Esophagus muscularis mucosa (tissue), 4 donors: ENCODE measurements around the gene RAPH1. TPM values are rescaled to one million over a fixed set of nuclear protein-coding genes. Genes with fewer than 3 reads are reported as not detected.

Source experiments
- DNase-seq: peaks from one replicate; pipeline ENCODE4 v3.0.0-alpha.2; 2017; ENCODE audit errors: extremely low spot score
- H3K27ac ChIP-seq, 4 donors: fragments of 200-600 bp; sonication (generic); replicated peaks in 1 of 4; 1 replicate in 3 of 4; 2 replicates in 1 of 4; pipeline ENCODE4 v1.5.1; 2016 to 2019; ENCODE audit warnings: mild to moderate bottlenecking in 1 of 4
- H3K27me3 ChIP-seq, 4 donors: fragments of 200-600 bp; sonication (generic); one replicate each; pipeline versions ENCODE4 v1.5.1 to v1.6.0; 2016 to 2019
- H3K36me3 ChIP-seq, 4 donors: fragments of 200-600 bp; sonication (generic); one replicate each; pipeline ENCODE4 v1.5.1; 2016 to 2019
- H3K4me1 ChIP-seq, 4 donors: fragments of 200-600 bp; sonication (generic); one replicate each; pipeline ENCODE4 v1.5.1; 2016 to 2019
- H3K4me3 ChIP-seq, 4 donors: fragments of 200-600 bp; sonication (generic); 1 replicate in 2 of 4; 2 replicates in 2 of 4; pipeline ENCODE4 v1.5.1; 2016 to 2019; ENCODE audit warnings: mild to moderate bottlenecking in 4 of 4, moderate library complexity in 1 of 4
- H3K9me3 ChIP-seq, 4 donors: fragments of 200-600 bp; sonication (generic); 1 replicate in 3 of 4; 2 replicates in 1 of 4; pipeline ENCODE4 v1.5.1; 2016 to 2019
- CTCF ChIP-seq, 3 experiments: fragments of 200-600 bp in 2 of 3; fragments of 450-650 bp in 1 of 3; sonication (generic) in 2 of 3; IDR thresholded peaks; one replicate each; pipeline ENCODE4 v1.5.1; 2017 to 2019; ENCODE audit warnings: antibody characterized with exemption in 3 of 3, mild to moderate bottlenecking in 2 of 3, moderate library complexity in 1 of 3
- EP300 ChIP-seq: sonication (generic); formaldehyde crosslinking; IDR thresholded peaks from one replicate; pipeline ENCODE4 v1.6.1; 2017; ENCODE audit warnings: antibody characterized with exemption
- POLR2A ChIP-seq: fragments of 450-650 bp; IDR thresholded peaks from one replicate; pipeline ENCODE4 v1.6.1; 2017; ENCODE audit warnings: antibody characterized with exemption, moderate library complexity, mild to moderate bottlenecking, low read depth
- POLR2AphosphoS5 ChIP-seq, 2 donors: sonication (generic); formaldehyde crosslinking; IDR thresholded peaks; one replicate each; pipeline ENCODE4 v1.6.1; 2017; ENCODE audit warnings: antibody characterized with exemption in 2 of 2
- WGBS: methylation state at CpG from one replicate; pipeline ENCODE4 v1.1.5; 2018; 5-methylcytosine and 5-hydroxymethylcytosine counted together
- intact Hi-C: fragments of 100-400 bp; cut with DNase I; formaldehyde crosslinking; loops from one replicate; pipeline ENCODE4 v1.15.1; 2023
- total RNA-seq, 4 donors: library from RNA; depleted of rRNA; stranded (reverse); fragments of >200 nt; gene quantifications; one replicate each; pipeline versions ENCODE4 v1.1.0 to v1.2.1, GENCODE V29; 2016

Gene RAPH1
- total RNA-seq, 4 donors from 2014 or later: 15.4 to 20.4 (median 18.2) TPM

- no peak for TF ChIP-seq POLR2A
These were observed 72.8 kb downstream of the RAPH1 start for GRCh38 chr2:203462308-203462707.

GRCh38 chr2:203461746-203462145, 73.4 kb downstream of the RAPH1 start:
- Histone ChIP-seq H3K36me3 (peaks cover 5 to 34% (median 22%) of the 10 kb centered on the region in 4 donors), H3K4me3 (no peak overlapping the region)
- intact Hi-C loops: no loop called here

More at GRCh38 chr2:203462308-203462707, 72.8 kb downstream of the RAPH1 start:
- no peak for DNase-seq
- Histone ChIP-seq H3K27me3 (no peaks in the 10 kb centered on the region), H3K4me1 (peaks cover 0 to 5% (median 0%) of the 10 kb centered on the region in 4 donors), H3K27ac (no peak overlapping the region), H3K36me3 (peaks cover 1 to 28% (median 17%) of the 10 kb centered on the region in 4 donors), H3K4me3 (no peak overlapping the region), H3K9me3 (no peaks in the 10 kb centered on the region)
- intact Hi-C loops: no loop called here
- 98% methylated on average over 1 of the region's 1 CpG for WGBS

GRCh38 chr2:203455209-203455608, 79.9 kb downstream of the RAPH1 start:
- H3K4me3 ChIP-seq: no peak overlapping the region
- intact Hi-C loops: loop anchor here (10.0 kb wide), 1 partner anchor 210 kb away; no protein-coding TSS in a partner anchor
- 79% methylated on average over 3 of the region's 3 CpGs for WGBS
- peaks cover 9 to 65% (median 43%) of the 10 kb centered on the region in 4 donors for H3K36me3 ChIP-seq
- H3K9me3 ChIP-seq: no peaks in the 10 kb centered on the region
- DNase-seq: no peak
- no peak overlapping the region for H3K27ac ChIP-seq
- TF ChIP-seq POLR2AphosphoS5 (IDR thresholded peaks at IDR 0.05) (no peak), CTCF (IDR thresholded peaks at IDR 0.05) (no peak), POLR2A (no peak), EP300 (no peak)
- peaks cover 0 to 5% (median 2%) of the 10 kb centered on the region in 4 donors for H3K4me1 ChIP-seq
- H3K27me3 ChIP-seq: no peaks in the 10 kb centered on the region

More at GRCh38 chr2:203461746-203462145, 73.4 kb downstream of the RAPH1 start:
- no peak for TF ChIP-seq EP300
- Histone ChIP-seq H3K9me3 (no peaks in the 10 kb centered on the region), H3K27ac (no peak overlapping the region), H3K4me1 (peaks cover 0 to 5% (median 0%) of the 10 kb centered on the region in 4 donors), H3K27me3 (no peaks in the 10 kb centered on the region)
- no peak for DNase-seq

GRCh38 chr2:203453858-203454451, 81.1 kb downstream of the RAPH1 start:
- Histone ChIP-seq H3K4me3 (no peak overlapping the region), H3K27ac (no peak overlapping the region)
- intact Hi-C loops: loop anchor here (10.0 kb wide), 1 partner anchor 209 kb away; no protein-coding TSS in a partner anchor

GRCh38 chr2:203451689-203452088, 83.4 kb downstream of the RAPH1 start:
- DNase-seq: no peak
- intact Hi-C loops: loop anchor here (10.0 kb wide), 1 partner anchor 207 kb away; no protein-coding TSS in a partner anchor

More at GRCh38 chr2:203453858-203454451, 81.1 kb downstream of the RAPH1 start:
- Histone ChIP-seq H3K4me1 (peaks cover 0 to 4% (median 0%) of the 10 kb centered on the region in 4 donors), H3K27me3 (no peaks in the 10 kb centered on the region), H3K9me3 (no peaks in the 10 kb centered on the region), H3K36me3 (peaks cover 9 to 62% (median 43%) of the 10 kb centered on the region in 4 donors)
- no peak for DNase-seq
- TF ChIP-seq EP300 (no peak), CTCF (IDR thresholded peaks at IDR 0.05) (peak; percentile 67 to 75 (median 70)), POLR2A (no peak)
- WGBS: 10% methylated on average over 1 of the region's 1 CpG

More at GRCh38 chr2:203451689-203452088, 83.4 kb downstream of the RAPH1 start:
- Histone ChIP-seq H3K9me3 (no peaks in the 10 kb centered on the region), H3K4me3 (no peak overlapping the region), H3K27me3 (no peaks in the 10 kb centered on the region), H3K4me1 (peaks cover 0 to 4% (median 0%) of the 10 kb centered on the region in 4 donors), H3K36me3 (peaks cover 8 to 59% (median 37%) of the 10 kb centered on the region in 4 donors), H3K27ac (no peak overlapping the region)
- TF ChIP-seq POLR2A (no peak), CTCF (IDR thresholded peaks at IDR 0.05) (no peak), POLR2AphosphoS5 (IDR thresholded peaks at IDR 0.05) (no peak), EP300 (no peak)
- 96% methylated on average over 1 of the region's 1 CpG for WGBS
